ENCODE data around the gene MVB12B.
"Not testable (repeated sequence)": the region's sequence is repeated elsewhere in the genome, so short reads cannot be mapped to it uniquely, and the experiment has no call there.

MVB12B gene

GRCh38 chr9:126531591-126531990, 205.0 kb downstream of the MVB12B start:
- no peak for DNase-seq (ENCODE audit: low spot score)
- FAIRE-seq, result no peak

GRCh38 chr9:126532019-126532462, 205.4 kb downstream of the MVB12B start:
- DNase-seq (ENCODE audit: low spot score), result no peak

GRCh38 chr9:126532489-126532888, 205.9 kb downstream of the MVB12B start:
- FAIRE-seq (no peak), DNase-seq (ENCODE audit: low spot score) (no peak)

More at GRCh38 chr9:126532019-126532462, 205.4 kb downstream of the MVB12B start:
- no peak for FAIRE-seq

- DNase-seq (ENCODE audit: low spot score) (no peak), FAIRE-seq (no peak)
Observed at GRCh38 chr9:126532951-126533925, 206.6 kb downstream of the MVB12B start.

GRCh38 chr9:126533926-126534310, 207.3 kb downstream of the MVB12B start:
- FAIRE-seq (no peak), DNase-seq (ENCODE audit: low spot score) (no peak)

GRCh38 chr9:126534431-126535186, 208.0 kb downstream of the MVB12B start:
- no peak for FAIRE-seq
- no peak for DNase-seq (ENCODE audit: low spot score)

GRCh38 chr9:126536131-126536530, 209.5 kb downstream of the MVB12B start:
- FAIRE-seq (no peak), DNase-seq (ENCODE audit: low spot score) (no peak)

- DNase-seq (ENCODE audit: low spot score) (no peak), FAIRE-seq (no peak)
Observed at GRCh38 chr9:126536841-126537465, 210.3 kb downstream of the MVB12B start.

GRCh38 chr9:126538550-126538949, 211.9 kb downstream of the MVB12B start:
- no peak for FAIRE-seq
- no peak for DNase-seq (ENCODE audit: low spot score)

GRCh38 chr9:126540398-126540797, 213.8 kb downstream of the MVB12B start:
- DNase-seq (ENCODE audit: low spot score); FAIRE-seq: not testable (repeated sequence)

- FAIRE-seq, result no peak
- DNase-seq (ENCODE audit: low spot score), result no peak
Observed at GRCh38 chr9:126543490-126543889, 216.9 kb downstream of the MVB12B start.

- DNase-seq (ENCODE audit: low spot score), result no peak
- no peak for FAIRE-seq
Observed at GRCh38 chr9:126545106-126545505, 218.5 kb downstream of the MVB12B start.

- no peak for FAIRE-seq
Observed at GRCh38 chr9:126546036-126546435, 219.4 kb downstream of the MVB12B start.

GRCh38 chr9:126548312-126548711, 221.7 kb downstream of the MVB12B start:
- no peak for DNase-seq (ENCODE audit: low spot score)
- no peak for FAIRE-seq

More at GRCh38 chr9:126546036-126546435, 219.4 kb downstream of the MVB12B start:
- no peak for DNase-seq (ENCODE audit: low spot score)

GRCh38 chr9:126549246-126550006, 222.8 kb downstream of the MVB12B start:
- FAIRE-seq, result no peak

GRCh38 chr9:126550891-126551351, 224.3 kb downstream of the MVB12B start:
- no peak for DNase-seq (ENCODE audit: low spot score)
- no peak for FAIRE-seq

More at GRCh38 chr9:126549246-126550006, 222.8 kb downstream of the MVB12B start:
- no peak for DNase-seq (ENCODE audit: low spot score)

GRCh38 chr9:126551812-126552211, 225.2 kb downstream of the MVB12B start:
- no peak for FAIRE-seq
- DNase-seq (ENCODE audit: low spot score), result no peak

- FAIRE-seq (no peak), DNase-seq (ENCODE audit: low spot score) (no peak)
Observed at GRCh38 chr9:126554292-126554691, 227.7 kb downstream of the MVB12B start.

- not testable (repeated sequence) for DNase-seq (ENCODE audit: low spot score); FAIRE-seq
Observed at GRCh38 chr9:126555421-126555820, 228.8 kb downstream of the MVB12B start.

All from RCC 7860 (cell line).